HepG2 (cell line): ENCODE data around the gene RAET1L. TPM values are rescaled to one million over a fixed set of nuclear protein-coding genes. Genes with fewer than 3 reads are reported as not detected.

Experiments
- ATAC-seq: fragments of 200-7000 bp; cut with Tn5 transposase; 3 replicates; pipeline ENCODE4 v1.9.1; 2020; ENCODE audit warnings: mild to moderate bottlenecking, moderate library complexity
- BruUV-seq: library from RNA; stranded (reverse); fragments of 400-500 nt; replicated peaks from 2 replicates; lab custom pipeline; 2021; lab: Mats Ljungman, UMichigan
- CTCF ChIA-PET: fragments of 300-600 bp; formaldehyde crosslinking; extraction: SDS; loops from one replicate; lab custom pipeline; 2021; ENCODE audit warnings: low total read pairs, inconsistent platforms, low intra/inter-chr PET ratio; lab: Yijun Ruan, JAX
- POLR2A ChIA-PET: fragments of 350-600 bp; sonication (Branson Sonifier 250); formaldehyde crosslinking; loops from one replicate; lab custom pipeline; 2020; ENCODE audit warnings: antibody characterized with exemption, inconsistent platforms; lab: Yijun Ruan, JAX
- DNase-seq: peaks from one replicate; pipeline ENCODE4 v3.0.0-alpha.2; 2015; ENCODE audit warnings: low spot score
- FAIRE-seq: peaks from 3 replicates; lab custom pipeline; 2011; peaks lifted over from hg19 to GRCh38; lab: Jason Lieb, UNC
- H2AFZ ChIP-seq: one replicate; pipeline ENCODE4 v1.6.1; 2011; ENCODE audit warnings: low read length, inconsistent platforms
- H3K27ac ChIP-seq: fragments of 300-600 bp; 3 replicates; pipeline ENCODE4 v1.8.0; 2011; ENCODE audit warnings: mixed run types, mild to moderate bottlenecking, mixed read lengths, low read length, inconsistent platforms; ENCODE audit not compliant: insufficient read depth; ENCODE audit errors: extremely low read length
- H3K27me3 ChIP-seq, 2 experiments: fragments of 200-600 bp in 1 of 2; 2 replicates in 1 of 2; 3 replicates in 1 of 2; pipeline versions ENCODE4 v1.6.0 to v1.8.0; 2011; ENCODE audit warnings: low read length in 2 of 2, mild to moderate bottlenecking in 2 of 2, moderate library complexity in 2 of 2, inconsistent platforms in 1 of 2; ENCODE audit not compliant: insufficient read depth in 2 of 2, control insufficient read depth in 1 of 2
- H3K36me3 ChIP-seq, 2 experiments: fragments of 200-600 bp in 1 of 2; replicated peaks in 1 of 2; 2 replicates in 1 of 2; 3 replicates in 1 of 2; pipeline versions ENCODE4 v1.5.1 to v1.8.0; 2011; ENCODE audit warnings: low read length in 2 of 2, inconsistent platforms in 1 of 2; ENCODE audit not compliant: insufficient read depth in 2 of 2, control insufficient read depth in 1 of 2
- H3K4me1 ChIP-seq: 2 replicates; pipeline ENCODE4 v1.5.1; 2012; ENCODE audit warnings: low read length, inconsistent platforms; ENCODE audit not compliant: insufficient read depth
- H3K4me2 ChIP-seq: 2 replicates; pipeline ENCODE4 v1.6.0; 2011; ENCODE audit warnings: low read depth, low read length, inconsistent platforms
- H3K4me3 ChIP-seq, 3 experiments: fragments of 200-600 bp in 1 of 3; sonication (generic), shearing (Covaris generic) in 1 of 3; replicated peaks in 1 of 3; 2 replicates each; pipeline ENCODE4 v1.5.1; 2011 to 2016; ENCODE audit warnings: low read length in 3 of 3, inconsistent platforms in 2 of 3, low read depth in 2 of 3, mild to moderate bottlenecking in 2 of 3, control low read depth in 1 of 3, mixed read lengths in 1 of 3; ENCODE audit not compliant: insufficient read depth in 1 of 3
- H3K79me2 ChIP-seq: one replicate; pipeline ENCODE4 v1.6.1; 2011; ENCODE audit warnings: low read length, inconsistent platforms; ENCODE audit not compliant: insufficient read depth
- H3K9ac ChIP-seq: 2 replicates; pipeline ENCODE4 v1.6.0; 2011; ENCODE audit warnings: mild to moderate bottlenecking, low read depth, low read length, inconsistent platforms; ENCODE audit not compliant: insufficient read depth
- H3K9me3 ChIP-seq: 2 replicates; pipeline ENCODE4 v1.5.1; 2012; ENCODE audit warnings: mild to moderate bottlenecking, low read length
- H4K20me1 ChIP-seq: 2 replicates; pipeline ENCODE4 v1.6.0; 2011; ENCODE audit warnings: inconsistent platforms, mild to moderate bottlenecking, low read length, moderate library complexity; ENCODE audit not compliant: insufficient read depth
- CBX2 ChIP-seq, 2 experiments: fragments of 200-600 bp in 1 of 2; sonication (generic); formaldehyde crosslinking in 1 of 2; IDR thresholded peaks; 2 replicates each; pipeline versions ENCODE4 v1.7.0 to v1.8.1; 2018 to 2022; ENCODE audit warnings: low read depth in 2 of 2, low read length in 1 of 2, mild to moderate bottlenecking in 1 of 2, missing genetic modification reagents in 1 of 2
- FOXA3 ChIP-seq: IDR thresholded peaks from 2 replicates; pipeline ENCODE4 v1.6.1; 2016; ENCODE audit warnings: missing genetic modification reagents, missing compliant biosample characterization
- FOXP1 ChIP-seq, 2 experiments: fragments of 450-650 bp in 1 of 2; IDR thresholded peaks; 2 replicates each; pipeline ENCODE4 v1.6.1; 2017 to 2018; ENCODE audit warnings: antibody characterized with exemption in 1 of 2
- SIN3A ChIP-seq: IDR thresholded peaks from 2 replicates; pipeline ENCODE4 v1.6.1; 2011; ENCODE audit warnings: low read depth, mild to moderate bottlenecking, control low read depth, low read length, borderline replicate concordance
- SOX5 ChIP-seq: IDR thresholded peaks from 2 replicates; pipeline ENCODE4 v1.6.1; 2016; ENCODE audit warnings: borderline replicate concordance
- TRIM24 ChIP-seq: sonication (generic); formaldehyde crosslinking; IDR thresholded peaks from 2 replicates; pipeline ENCODE4 v1.8.0; 2022; ENCODE audit warnings: mild to moderate bottlenecking, missing genetic modification reagents
- XRCC5 ChIP-seq: fragments of 200-400 bp; formaldehyde crosslinking; optimal IDR thresholded peaks from 2 replicates; pipeline ENCODE3; 2017; ENCODE audit warnings: mild to moderate bottlenecking, low read length
- ZBTB38 ChIP-seq: sonication (generic); formaldehyde crosslinking; IDR thresholded peaks from 2 replicates; pipeline ENCODE4 v1.5.1; 2020; ENCODE audit warnings: mild to moderate bottlenecking, missing genetic modification reagents
- ZNF563 ChIP-seq: sonication (generic); formaldehyde crosslinking; IDR thresholded peaks from 2 replicates; pipeline ENCODE4 v1.8.0; 2022; ENCODE audit warnings: mild to moderate bottlenecking, moderate library complexity, missing genetic modification reagents
- ZNF670 ChIP-seq: sonication (generic); formaldehyde crosslinking; IDR thresholded peaks from 2 replicates; pipeline ENCODE4 v1.8.0; 2022; ENCODE audit warnings: mild to moderate bottlenecking, missing genetic modification reagents, borderline replicate concordance
- ZNF75D ChIP-seq: sonication (generic); formaldehyde crosslinking; IDR thresholded peaks from 2 replicates; pipeline ENCODE4 v1.8.1; 2023; ENCODE audit warnings: missing genetic modification reagents, mild to moderate bottlenecking, borderline replicate concordance
- WGBS: methylation state at CpG from one replicate; pipeline ENCODE4 v1.1.6; 2017; ENCODE audit warnings: low lambda C conversion rate; 5-methylcytosine and 5-hydroxymethylcytosine counted together
- in situ Hi-C: cut with HindIII; loops from 2 replicates; pipeline ENCODE4 v1.10.0; 2017; ENCODE audit warnings: low pct_unique_long_range_greater_than_20kb; ENCODE audit not compliant: extremely low pct_ligation_motif_present
- intact Hi-C: fragments of 100-400 bp; cut with micrococcal nuclease; formaldehyde crosslinking; loops from one replicate; pipeline ENCODE4 v1.10.0; 2022; ENCODE audit not compliant: unreplicated experiment
- polyA plus RNA-seq, 8 experiments: library from polyadenylated mRNA; depleted of rRNA in 3 of 8; stranded (reverse) in 7 of 8; unstranded in 1 of 8; fragments of >200 nt; fragmentation: Illumina TruSeq in 4 of 8; extraction: Trizol in 4 of 8; gene quantifications; 2 replicates each; pipeline versions ENCODE4 v1.2.1 to v1.2.3, GENCODE V29; 2011 to 2016; ENCODE audit warnings: low read depth in 4 of 8, missing spikeins in 1 of 8, mixed read lengths in 1 of 8; ENCODE audit not compliant: insufficient read depth in 1 of 8
- total RNA-seq, 5 experiments: library from RNA; depleted of rRNA; stranded (reverse); fragments of >200 nt; fragmentation: Illumina TruSeq; extraction: Trizol; gene quantifications; 2 replicates each; pipeline ENCODE4 v1.2.3, GENCODE V29; 2016; ENCODE audit warnings: low read depth in 1 of 5
- TF ChIP-seq, protein P1 (sequence below): sonication (generic); formaldehyde crosslinking; IDR thresholded peaks from 2 replicates; pipeline ENCODE4 v1.8.0; 2022; ENCODE audit warnings: mild to moderate bottlenecking, missing genetic modification reagents, moderate library complexity
- TF ChIP-seq, protein P2 (sequence below): sonication (generic); formaldehyde crosslinking; IDR thresholded peaks from 2 replicates; pipeline ENCODE4 v1.4.0; 2020; ENCODE audit warnings: mild to moderate bottlenecking, low read depth, missing genetic modification reagents
- TF ChIP-seq, protein P3 (sequence below): sonication (generic); formaldehyde crosslinking; IDR thresholded peaks from 2 replicates; pipeline ENCODE4 v1.9.0; 2021; ENCODE audit warnings: missing genetic modification reagents, borderline replicate concordance

The RAET1L gene
- total and polyA plus RNA-seq, 2 of the 13 experiments (the other 11 are each of a cell fraction or from before 2014, with no cell fraction given): not detected

DNA sequence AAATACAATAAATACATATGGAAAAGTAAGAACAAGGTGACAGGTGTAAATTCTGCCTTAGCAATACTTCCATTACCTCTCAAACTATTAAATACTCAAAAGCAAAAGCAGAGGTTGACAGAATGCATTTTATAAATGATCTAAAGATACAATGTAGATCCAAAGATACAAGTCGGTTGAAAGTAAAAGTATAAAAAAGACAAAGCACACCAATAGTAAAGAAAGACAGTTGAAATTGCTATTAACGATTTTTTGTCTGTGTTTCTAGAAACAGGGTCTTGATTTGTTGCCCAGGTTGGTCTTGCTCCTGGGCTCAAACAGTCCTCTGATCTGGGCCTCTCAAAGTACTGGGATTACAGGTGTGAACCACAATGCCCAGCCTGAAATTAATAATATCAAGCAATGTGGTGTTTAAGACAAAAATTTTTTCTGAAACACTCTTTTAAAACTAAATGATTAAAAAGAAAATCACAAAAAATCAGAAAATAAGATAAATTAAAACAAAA is 37.7 kb downstream of the RAET1L start:
- in situ Hi-C loops (no loop called here), intact Hi-C loops (no loop called here)
- Histone ChIP-seq H3K27ac (no peak overlapping the region), H2AFZ (no peak overlapping the region), H3K79me2 (no peaks in the 10 kb centered on the region), H3K4me2 (no peak overlapping the region), H3K27me3 (peaks cover 21 to 87% of the 10 kb centered on the region in 2 experiments), H3K9me3 (no peaks in the 10 kb centered on the region), H3K36me3 (no peaks in the 10 kb centered on the region), H3K4me1 (0 out of 2 replicates have a peak, but pooled peaks cover 14% of the 10 kb centered on the region), H4K20me1 (no peaks in the 10 kb centered on the region), H3K9ac (no peak overlapping the region), H3K4me3 (no peak overlapping the region)
- DNase-seq: no peak
- no peak for FAIRE-seq
- peak; percentile 66; the same call in 1 of the 2 replicates for TF ChIP-seq CBX2 (IDR thresholded peaks at IDR 0.05; ENCODE audit: low read depth, low read length)
- TF ChIP-seq CBX2 (CRISPR knock-in tag; IDR thresholded peaks at IDR 0.05; ENCODE audit: low read depth): no peak
- TF ChIP-seq FOXA3 (CRISPR knock-in tag): no peak
- no peak for ATAC-seq
- ChIA-PET POLR2A (no interaction called here), CTCF (no interaction called here)
- BruUV-seq: no TSS peak
- 0% methylated on average over 2 of the region's 2 CpGs for WGBS

DNA sequence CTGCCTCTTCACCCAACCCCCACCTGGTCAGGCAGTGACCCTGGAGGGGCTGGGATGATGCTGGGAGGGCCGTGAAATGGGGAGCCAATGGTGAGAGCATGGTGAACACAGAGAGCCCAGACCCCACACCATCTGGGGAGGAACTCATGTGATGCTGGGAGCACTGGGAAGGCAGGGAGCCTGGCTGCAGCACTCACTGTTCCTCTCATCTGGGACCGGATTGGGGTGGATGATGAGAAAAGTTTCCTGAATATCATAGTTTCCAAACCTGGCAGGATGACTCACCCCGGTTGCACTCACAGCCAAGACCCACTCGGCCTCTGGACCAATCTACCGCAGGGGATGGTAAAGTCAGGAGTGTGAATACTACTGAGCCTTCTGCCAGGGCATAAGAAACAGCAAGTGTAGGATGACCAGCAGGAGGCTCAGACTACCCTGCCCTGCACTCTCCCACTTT is 39.8 kb downstream of the RAET1L start:
- Histone ChIP-seq H3K27ac (no peak overlapping the region), H3K9me3 (no peaks in the 10 kb centered on the region), H3K4me3 (no peak overlapping the region), H3K4me2 (no peak overlapping the region), H3K4me1 (0 out of 2 replicates have a peak, but pooled peaks cover 5% of the 10 kb centered on the region), H3K27me3 (peaks cover 14 to 75% of the 10 kb centered on the region in 2 experiments), H3K36me3 (no peaks in the 10 kb centered on the region), H3K79me2 (no peaks in the 10 kb centered on the region), H2AFZ (no peak overlapping the region), H4K20me1 (no peaks in the 10 kb centered on the region), H3K9ac (no peak overlapping the region)
- FAIRE-seq: no peak
- ChIA-PET POLR2A (no interaction called here), CTCF (no interaction called here)
- 27% methylated on average over 5 of the region's 5 CpGs for WGBS
- intact Hi-C loops: no loop called here
- peak; percentile 37; the same call in 2 of the 3 replicates for ATAC-seq
- in situ Hi-C loops: no loop called here
- no peak for DNase-seq
- BruUV-seq: no TSS peak
- TF ChIP-seq, protein P1, sequence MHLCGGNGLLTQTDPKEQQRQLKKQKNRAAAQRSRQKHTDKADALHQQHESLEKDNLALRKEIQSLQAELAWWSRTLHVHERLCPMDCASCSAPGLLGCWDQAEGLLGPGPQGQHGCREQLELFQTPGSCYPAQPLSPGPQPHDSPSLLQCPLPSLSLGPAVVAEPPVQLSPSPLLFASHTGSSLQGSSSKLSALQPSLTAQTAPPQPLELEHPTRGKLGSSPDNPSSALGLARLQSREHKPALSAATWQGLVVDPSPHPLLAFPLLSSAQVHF: no peak
- no peak for TF ChIP-seq XRCC5
- no peak for TF ChIP-seq ZNF670 (CRISPR knock-in tag)
- TF ChIP-seq, protein P2, sequence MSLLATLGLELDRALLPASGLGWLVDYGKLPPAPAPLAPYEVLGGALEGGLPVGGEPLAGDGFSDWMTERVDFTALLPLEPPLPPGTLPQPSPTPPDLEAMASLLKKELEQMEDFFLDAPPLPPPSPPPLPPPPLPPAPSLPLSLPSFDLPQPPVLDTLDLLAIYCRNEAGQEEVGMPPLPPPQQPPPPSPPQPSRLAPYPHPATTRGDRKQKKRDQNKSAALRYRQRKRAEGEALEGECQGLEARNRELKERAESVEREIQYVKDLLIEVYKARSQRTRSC (CRISPR knock-in tag): no peak
- TF ChIP-seq FOXP1 (IDR thresholded peaks at IDR 0.05): no peak
- TF ChIP-seq FOXP1 (CRISPR knock-in tag; IDR thresholded peaks at IDR 0.05): no peak
- no peak for TF ChIP-seq ZBTB38
- TF ChIP-seq, protein P3, sequence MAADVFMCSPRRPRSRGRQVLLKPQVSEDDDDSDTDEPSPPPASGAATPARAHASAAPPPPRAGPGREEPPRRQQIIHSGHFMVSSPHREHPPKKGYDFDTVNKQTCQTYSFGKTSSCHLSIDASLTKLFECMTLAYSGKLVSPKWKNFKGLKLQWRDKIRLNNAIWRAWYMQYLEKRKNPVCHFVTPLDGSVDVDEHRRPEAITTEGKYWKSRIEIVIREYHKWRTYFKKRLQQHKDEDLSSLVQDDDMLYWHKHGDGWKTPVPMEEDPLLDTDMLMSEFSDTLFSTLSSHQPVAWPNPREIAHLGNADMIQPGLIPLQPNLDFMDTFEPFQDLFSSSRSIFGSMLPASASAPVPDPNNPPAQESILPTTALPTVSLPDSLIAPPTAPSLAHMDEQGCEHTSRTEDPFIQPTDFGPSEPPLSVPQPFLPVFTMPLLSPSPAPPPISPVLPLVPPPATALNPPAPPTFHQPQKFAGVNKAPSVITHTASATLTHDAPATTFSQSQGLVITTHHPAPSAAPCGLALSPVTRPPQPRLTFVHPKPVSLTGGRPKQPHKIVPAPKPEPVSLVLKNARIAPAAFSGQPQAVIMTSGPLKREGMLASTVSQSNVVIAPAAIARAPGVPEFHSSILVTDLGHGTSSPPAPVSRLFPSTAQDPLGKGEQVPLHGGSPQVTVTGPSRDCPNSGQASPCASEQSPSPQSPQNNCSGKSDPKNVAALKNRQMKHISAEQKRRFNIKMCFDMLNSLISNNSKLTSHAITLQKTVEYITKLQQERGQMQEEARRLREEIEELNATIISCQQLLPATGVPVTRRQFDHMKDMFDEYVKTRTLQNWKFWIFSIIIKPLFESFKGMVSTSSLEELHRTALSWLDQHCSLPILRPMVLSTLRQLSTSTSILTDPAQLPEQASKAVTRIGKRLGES (CRISPR knock-in tag): no peak
- TF ChIP-seq SOX5: no peak
- no peak for TF ChIP-seq ZNF563 (CRISPR knock-in tag)
- TF ChIP-seq SIN3A: no peak
- no peak for TF ChIP-seq ZNF75D (CRISPR knock-in tag)
- no peak for TF ChIP-seq TRIM24
